Gastroesophageal sphincter (tissue), 3 donors: Measurements from ENCODE around the gene ULK4.

Experiments used
- CTCF ChIP-seq, 4 experiments: fragments of 200-600 bp in 2 of 4; fragments of 450-650 bp in 2 of 4; sonication (generic) in 1 of 4; IDR thresholded peaks; one replicate each; pipeline ENCODE4 v1.5.1; 2017 to 2019; ENCODE audit warnings: antibody characterized with exemption in 4 of 4, mild to moderate bottlenecking in 2 of 4, moderate library complexity in 2 of 4
- POLR2A ChIP-seq, 2 donors: fragments of 450-650 bp; IDR thresholded peaks; one replicate each; pipeline ENCODE4 v1.6.1; 2017; ENCODE audit warnings: antibody characterized with exemption in 2 of 2, mild to moderate bottlenecking in 2 of 2, moderate library complexity in 1 of 2

- TF ChIP-seq POLR2A (IDR thresholded peaks at IDR 0.05), result no peak
- no peak for TF ChIP-seq CTCF (IDR thresholded peaks at IDR 0.05)
These were observed 745.5 kb downstream of the ULK4 start for GRCh38 chr3:41216422-41216821.
